ENCODE measurements around the gene ZNF786. TPM values are rescaled to one million over a fixed set of nuclear protein-coding genes. Genes with fewer than 3 reads are reported as not detected.
A peak's percentile ranks its signal among the peaks of the same experiment; 100 is the strongest.
"Not testable (repeated sequence)": the region's sequence is repeated elsewhere in the genome, so short reads cannot be mapped to it uniquely, and the experiment has no call there.

The ZNF786 gene
- total and polyA plus RNA-seq, 10 donors = 2.8 to 10.6 (median 7.6) TPM

DNA sequence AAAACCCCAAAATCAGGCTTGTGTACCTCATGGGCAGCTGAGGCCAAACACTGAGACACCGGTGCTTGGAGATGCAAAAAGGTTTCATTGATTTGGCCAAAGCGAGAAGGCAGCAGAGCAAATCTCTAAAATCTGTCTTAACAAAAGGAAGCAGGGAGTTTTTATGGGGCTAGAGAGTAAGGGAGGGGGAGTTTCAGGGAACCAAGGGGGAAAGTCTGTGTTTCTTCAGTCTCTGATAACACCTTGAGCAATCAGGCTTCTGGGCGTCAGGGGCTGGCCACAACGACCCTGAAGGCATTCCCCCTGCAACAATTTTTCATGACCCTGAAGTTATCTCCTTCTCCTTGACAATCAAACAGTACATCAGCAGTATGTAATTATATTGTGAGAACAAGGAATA lies 2.7 kb upstream of the ZNF786 start:
- WGBS, 5 donors = 45 to 73% (median 63%) methylated on average over 4 of the region's 4 CpGs
- DNase-seq = no peak
- intact Hi-C loops (cut with DNase I; ENCODE audit: low total_unique reads) = no loop called here

GRCh38 chr7:149092244-149092643 lies 1.7 kb upstream of the ZNF786 start:
- peak overlapping the region in 2 of 8 donors; percentile 68 to 91 for H3K4me3 ChIP-seq
- intact Hi-C loops (cut with DNase I; ENCODE audit: low total_unique reads); H3K36me3 ChIP-seq; DNase-seq; H3K27me3 ChIP-seq (replicated peaks in 1 of 7); H3K9me3 ChIP-seq: not testable (repeated sequence)
- H3K27ac ChIP-seq = peak overlapping the region; percentile 95 to 99 (median 98)
- peaks cover 9 to 42% (median 31%) of the 10 kb centered on the region in 6 donors for H3K4me1 ChIP-seq
- WGBS, 5 donors = 95 to 98% (median 98%) methylated on average over 20 of the region's 20 CpGs

More for the DNA sequence above, 2.7 kb upstream of the ZNF786 start:
- no peaks in the 10 kb centered on the region for H3K36me3 ChIP-seq
- peaks cover 9 to 32% (median 25%) of the 10 kb centered on the region in 6 donors for H3K4me1 ChIP-seq
- no peaks in the 10 kb centered on the region for H3K9me3 ChIP-seq
- no peaks in the 10 kb centered on the region for H3K27me3 ChIP-seq (replicated peaks in 1 of 7)
- no peak for TF ChIP-seq CTCF (IDR thresholded peaks at IDR 0.05 in 8 of 11, conservative IDR thresholded peaks at IDR 0.05 in 3 of 11)
- no peak for TF ChIP-seq POLR2AphosphoS5 (IDR thresholded peaks at IDR 0.05)
- H3K4me3 ChIP-seq = no peak overlapping the region
- no peak overlapping the region for H3K27ac ChIP-seq

DNA sequence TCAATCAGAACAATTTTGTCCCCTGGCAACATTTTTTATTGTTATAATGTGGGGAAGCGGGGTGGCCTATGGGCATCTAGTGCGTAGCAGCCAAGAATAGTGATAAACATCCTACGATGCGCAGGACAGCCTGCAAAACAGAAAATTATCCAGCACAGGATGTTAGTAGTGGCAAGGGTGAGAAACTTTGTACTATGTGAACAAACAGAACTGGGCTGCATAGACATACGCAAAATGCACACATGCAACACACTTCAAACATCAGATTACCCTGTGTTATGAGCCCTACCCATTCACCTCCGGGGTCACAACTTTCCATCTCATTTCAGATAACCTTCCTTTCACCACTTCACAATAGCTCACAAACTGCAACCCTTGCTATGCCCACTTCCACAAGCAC lies 3.1 kb downstream of the ZNF786 start:
- Histone ChIP-seq H3K9me3 (peaks cover 0 to 10% (median 0%) of the 10 kb centered on the region in 8 donors), H3K27ac (peak overlapping the region in 2 of 8 donors; percentile 26 to 40), H3K36me3 (peaks cover 0 to 14% (median 0%) of the 10 kb centered on the region in 6 donors), H3K4me3 (no peak overlapping the region), H3K27me3 (replicated peaks in 1 of 7) (no peaks in the 10 kb centered on the region), H3K4me1 (peaks cover 9 to 58% (median 33%) of the 10 kb centered on the region in 6 donors)
- 90 to 94% (median 91%) methylated on average over 6 of the region's 6 CpGs for WGBS, 5 donors
- intact Hi-C loops (cut with DNase I; ENCODE audit: low total_unique reads) = no loop called here
- no peak for TF ChIP-seq POLR2AphosphoS5 (IDR thresholded peaks at IDR 0.05)
- TF ChIP-seq POLR2A (IDR thresholded peaks at IDR 0.05) = no peak
- TF ChIP-seq CTCF (IDR thresholded peaks at IDR 0.05 in 8 of 11, conservative IDR thresholded peaks at IDR 0.05 in 3 of 11) = no peak
- no peak for DNase-seq

DNA sequence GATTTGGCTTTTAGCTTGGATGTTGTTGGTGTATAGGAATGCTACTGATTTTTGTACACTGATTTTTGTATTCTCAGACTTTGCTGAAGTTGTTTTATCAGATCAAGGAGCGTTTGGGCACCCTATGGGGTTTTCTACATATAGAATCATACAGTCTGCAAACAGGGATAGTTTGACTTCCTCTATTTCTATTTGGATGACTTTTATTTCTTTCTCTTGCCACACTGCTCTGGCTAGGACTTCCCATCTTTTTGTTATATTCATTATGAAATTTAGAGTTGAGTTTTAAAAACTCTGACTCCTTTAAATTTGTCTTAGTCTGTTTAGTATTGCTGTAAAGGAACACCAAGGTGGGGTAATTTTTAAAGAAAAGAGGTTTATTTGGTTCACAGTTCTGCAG lies 4.7 kb downstream of the ZNF786 start:
- peaks cover 0 to 14% (median 0%) of the 10 kb centered on the region in 6 donors for H3K36me3 ChIP-seq
- intact Hi-C loops (cut with DNase I; ENCODE audit: low total_unique reads) = no loop called here
- DNase-seq = no peak
- 47 to 78% (median 61%) methylated on average over 1 of the region's 1 CpG for WGBS, 5 donors
- H3K27ac ChIP-seq = peak overlapping the region in 3 of 8 donors; percentile 10 to 55 (median 11)
- peaks cover 6 to 46% (median 26%) of the 10 kb centered on the region in 6 donors for H3K4me1 ChIP-seq
- TF ChIP-seq CTCF (IDR thresholded peaks at IDR 0.05 in 8 of 11, conservative IDR thresholded peaks at IDR 0.05 in 3 of 11) = no peak
- no peak for TF ChIP-seq POLR2AphosphoS5 (IDR thresholded peaks at IDR 0.05)
- TF ChIP-seq POLR2A (IDR thresholded peaks at IDR 0.05) = no peak
- peaks cover 0 to 10% (median 0%) of the 10 kb centered on the region in 8 donors for H3K9me3 ChIP-seq
- no peaks in the 10 kb centered on the region for H3K27me3 ChIP-seq (replicated peaks in 1 of 7)
- H3K4me3 ChIP-seq = no peak overlapping the region

DNA sequence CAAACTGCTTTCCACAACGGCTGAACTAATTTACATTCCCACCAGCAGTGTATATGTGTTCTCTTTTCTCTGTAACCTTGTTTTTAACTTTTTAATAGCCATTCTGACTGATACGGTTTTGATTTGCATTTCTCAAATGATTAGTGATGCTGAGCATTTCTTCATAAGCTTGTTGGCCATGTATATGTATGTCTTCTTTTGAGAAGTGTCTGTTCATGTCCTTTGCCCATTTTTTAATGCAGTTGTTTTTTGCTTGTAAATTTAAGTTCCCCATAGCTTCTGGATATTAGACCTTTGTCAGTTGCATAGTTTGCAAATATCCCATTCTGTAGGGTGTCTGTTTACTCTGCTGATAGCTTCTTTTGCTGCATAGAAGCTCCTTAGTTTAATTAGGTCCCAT lies 6.1 kb downstream of the ZNF786 start:
- Histone ChIP-seq H3K4me3 (no peak overlapping the region), H3K27ac (no peak overlapping the region), H3K9me3 (peaks cover 0 to 10% (median 0%) of the 10 kb centered on the region in 8 donors), H3K36me3 (peaks cover 0 to 25% (median 2%) of the 10 kb centered on the region in 6 donors), H3K4me1 (peaks cover 0 to 38% (median 19%) of the 10 kb centered on the region in 6 donors), H3K27me3 (replicated peaks in 1 of 7) (no peaks in the 10 kb centered on the region)
- WGBS, 5 donors = 87 to 93% (median 92%) methylated on average over 2 of the region's 2 CpGs
- no peak for DNase-seq
- intact Hi-C loops (cut with DNase I; ENCODE audit: low total_unique reads) = no loop called here
- TF ChIP-seq POLR2A (IDR thresholded peaks at IDR 0.05) (no peak), POLR2AphosphoS5 (IDR thresholded peaks at IDR 0.05) (no peak), CTCF (IDR thresholded peaks at IDR 0.05 in 8 of 11, conservative IDR thresholded peaks at IDR 0.05 in 3 of 11) (no peak)

All from spleen (tissue), 11 donors.